Stimulated activated naive CD8-positive, alpha-beta T cell treated with anti-CD3 and anti-CD28 coated beads, Interleukin-15, amount 100 ng/mL, for 72 hours (primary cell): ENCODE results near the gene CCDC184.
"Not testable (repeated sequence)": the region's sequence is repeated elsewhere in the genome, so short reads cannot be mapped to it uniquely, and the experiment has no call there.

Experiments
- ATAC-seq: fragments of 150-1000 bp; cut with Tn5 transposase; 2 replicates; pipeline ENCODE4 v1.10.0; 2021; ENCODE audit warnings: mild to moderate bottlenecking, moderate library complexity
- DNase-seq, 2 donors: peaks; one replicate each; pipeline ENCODE4 v3.0.0; 2021 to 2022
- H3K27ac Mint-ChIP-seq, 2 donors: one replicate each; pipeline ENCODE4 v1.8.0; 2022; ENCODE audit warnings: mild to moderate bottlenecking in 2 of 2, mixed read lengths in 2 of 2, moderate library complexity in 2 of 2
- H3K27me3 Mint-ChIP-seq: one replicate; pipeline ENCODE4 v1.8.0; 2022; ENCODE audit warnings: mixed read lengths
- H3K4me1 Mint-ChIP-seq: one replicate; pipeline ENCODE4 v1.8.0; 2022; ENCODE audit warnings: mild to moderate bottlenecking, mixed read lengths
- H3K4me3 Mint-ChIP-seq, 2 donors: one replicate each; pipeline ENCODE4 v1.8.0; 2022; ENCODE audit warnings: mild to moderate bottlenecking in 2 of 2, mixed read lengths in 2 of 2, moderate library complexity in 1 of 2
- H3K9me3 Mint-ChIP-seq, 2 donors: one replicate each; pipeline ENCODE4 v1.8.0; 2022; ENCODE audit warnings: mixed read lengths in 2 of 2

Gene CCDC184

DNA sequence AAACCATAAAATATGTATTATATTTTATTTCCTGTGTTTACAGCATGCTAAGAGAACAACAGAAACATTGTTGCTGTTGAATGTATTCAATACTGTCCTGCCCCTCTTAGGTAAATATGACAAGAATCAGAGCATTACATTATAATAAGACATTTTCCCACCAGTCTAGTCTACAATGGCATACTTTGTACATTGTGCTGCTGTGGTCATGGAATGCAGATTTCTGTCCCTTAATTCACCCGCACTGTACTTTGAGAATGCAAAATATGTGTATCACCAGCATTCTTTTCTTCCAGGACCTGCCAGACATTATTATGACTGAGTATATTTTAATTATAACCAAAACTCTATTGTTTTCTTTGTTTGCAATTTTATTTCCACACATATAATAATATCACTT is 36.2 kb downstream of the CCDC184 start:
- no peak for DNase-seq
- Mint-ChIP-seq H3K27ac (no peak overlapping the region), H3K4me1 (no peaks in the 10 kb centered on the region), H3K4me3 (no peak overlapping the region), H3K27me3 (no peaks in the 10 kb centered on the region), H3K9me3 (no peaks in the 10 kb centered on the region)
- no peak for ATAC-seq

- ATAC-seq: no peak
- DNase-seq: no peak
- H3K27me3 Mint-ChIP-seq: no peaks in the 10 kb centered on the region
- H3K9me3 Mint-ChIP-seq: no peaks in the 10 kb centered on the region
- no peak overlapping the region for H3K4me3 Mint-ChIP-seq
- H3K27ac Mint-ChIP-seq: no peak overlapping the region
- H3K4me1 Mint-ChIP-seq: no peaks in the 10 kb centered on the region
Measured at GRCh38 chr12:48220701-48221100, 37.3 kb downstream of the CCDC184 start.

DNA sequence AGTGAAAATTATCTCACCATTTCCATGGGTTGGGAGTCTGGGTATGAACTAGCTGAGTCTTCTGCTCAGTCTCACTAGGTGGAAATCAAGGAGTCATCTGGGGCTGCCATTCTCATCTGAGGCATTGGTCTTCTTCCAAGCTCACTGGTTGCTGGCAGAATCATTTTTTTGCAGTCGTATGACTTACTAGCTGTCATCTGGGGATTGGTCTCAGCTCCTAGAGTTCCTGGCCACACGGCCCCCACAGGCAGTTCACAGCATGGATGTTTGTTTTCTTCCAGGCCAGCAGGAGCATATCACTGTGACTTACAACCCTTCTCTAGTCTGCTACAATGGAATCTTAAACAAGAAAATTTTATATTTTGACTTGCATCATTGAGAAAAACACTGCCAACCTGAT is 38.2 kb downstream of the CCDC184 start:
- H3K27ac Mint-ChIP-seq: no peak overlapping the region

GRCh38 chr12:48224533-48224932 is 41.1 kb downstream of the CCDC184 start:
- not testable (repeated sequence) for ATAC-seq, H3K27me3 Mint-ChIP-seq, H3K4me3 Mint-ChIP-seq, DNase-seq, H3K27ac Mint-ChIP-seq, H3K4me1 Mint-ChIP-seq
- H3K9me3 Mint-ChIP-seq: peaks cover 5 to 13% of the 10 kb centered on the region in 2 donors

More for the DNA sequence above, 38.2 kb downstream of the CCDC184 start:
- Mint-ChIP-seq H3K27me3 (no peaks in the 10 kb centered on the region), H3K4me1 (no peaks in the 10 kb centered on the region), H3K9me3 (peaks cover 0 to 2% of the 10 kb centered on the region in 2 donors), H3K4me3 (no peak overlapping the region)
- no peak for DNase-seq
- no peak for ATAC-seq

GRCh38 chr12:48231169-48231958 is 47.9 kb downstream of the CCDC184 start:
- H3K27me3 Mint-ChIP-seq, DNase-seq, ATAC-seq, H3K27ac Mint-ChIP-seq, H3K4me3 Mint-ChIP-seq, H3K4me1 Mint-ChIP-seq: not testable (repeated sequence)
- H3K9me3 Mint-ChIP-seq: peaks cover 11 to 13% of the 10 kb centered on the region in 2 donors
